ENCODE results near the gene CYP27C1. TPM values are rescaled to one million over a fixed set of nuclear protein-coding genes. Genes with fewer than 3 reads are reported as not detected.

CYP27C1 gene
- total and polyA plus RNA-seq, 10 of the 15 experiments (the other 5 are each of a cell fraction or from before 2014, with no cell fraction given): not detected

- no peak for TF ChIP-seq ATF7 (IDR thresholded peaks at IDR 0.05; ENCODE audit: low read depth)
- no peak for TF ChIP-seq MEF2B (IDR thresholded peaks at IDR 0.05; ENCODE audit: partially characterized antibody, poor library complexity, severe bottlenecking)
These were observed 44.9 kb downstream of the CYP27C1 start (continued) for GRCh38 chr2:127175041-127175721.

DNA sequence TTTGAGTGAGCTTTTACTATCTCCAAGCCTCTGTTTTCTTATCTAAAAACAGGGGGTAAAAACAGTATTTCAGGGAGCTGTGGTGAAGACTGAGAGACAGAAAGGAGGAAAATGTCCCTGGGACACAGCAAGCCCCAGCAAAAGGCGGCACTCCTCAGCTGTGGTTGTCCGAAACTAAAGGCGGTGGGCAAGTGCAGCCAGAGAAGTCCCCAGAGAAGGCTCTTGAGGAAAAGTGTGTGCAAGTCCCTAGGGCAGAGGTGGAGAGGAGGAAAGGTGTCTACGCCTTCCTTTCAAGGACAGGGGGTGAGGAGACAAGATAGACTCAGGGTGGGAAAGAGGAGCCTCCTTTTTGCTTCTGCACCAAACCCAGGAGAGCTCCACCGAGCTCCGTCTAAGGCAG is 45.5 kb downstream of the CYP27C1 start:
- no peaks in the 10 kb centered on the region for H3K4me1 ChIP-seq (ENCODE audit: control insufficient read depth, insufficient read depth, low read length)
- ATAC-seq (no peak), FAIRE-seq (no peak), DNase-seq (ENCODE audit: low read depth, low spot score) (no peak)
- no peak overlapping the region for H3K27ac ChIP-seq (ENCODE audit: control insufficient read depth, insufficient read depth)
- in situ Hi-C loops (cut with MboI) (no loop called here), intact Hi-C loops (cut with micrococcal nuclease; ENCODE audit: unreplicated experiment) (loop anchor here (5.0 kb wide), 1 partner anchor 107 kb away; no protein-coding TSS in a partner anchor)
- ChIA-PET RAD21 (ENCODE audit: unreplicated experiment) (interaction anchor here (1.6 to 2.5 kb wide), 2 partner anchors 107 kb away, joined by 5 to 11 read pairs; no protein-coding TSS in a partner anchor), CTCF (interaction anchor here (4.2 kb wide), 1 partner anchor 106 kb away, joined by 35 read pairs; no protein-coding TSS in a partner anchor), POLR2A (no interaction called here), SMC1A (ENCODE audit: uncharacterized antibody, unreplicated experiment) (interaction anchor here (2.4 kb wide), 1 partner anchor 107 kb away, joined by 6 read pairs; no protein-coding TSS in a partner anchor)
- 63% methylated on average over 6 of the region's 6 CpGs for WGBS (ENCODE audit: insufficient coverage, insufficient replicate concordance, low lambda C conversion rate, missing lambda C conversion rate)
- no peak overlapping the region for H3K4me3 ChIP-seq
- H3K27me3 ChIP-seq (replicated peaks in 1 of 2; ENCODE audit: control insufficient read depth in 2 of 2, insufficient read depth in 2 of 2, low read length in 1 of 2): peaks cover 0 to 4% of the 10 kb centered on the region in 2 experiments; a peak in 3 of 4 replicates
- H3K4me2 ChIP-seq (ENCODE audit: control insufficient read depth, insufficient read depth): no peak overlapping the region
- H2AFZ ChIP-seq (ENCODE audit: control insufficient read depth, low read depth, low read length): no peak overlapping the region
- no peak overlapping the region for H3K9ac ChIP-seq (ENCODE audit: control insufficient read depth, insufficient read depth, low read length)
- no peaks in the 10 kb centered on the region for H3K79me2 ChIP-seq (ENCODE audit: control insufficient read depth, insufficient read depth, low read length)
- BruUV-seq (replicated peaks): no TSS peak
- H3K36me3 ChIP-seq (ENCODE audit: control insufficient read depth in 2 of 2, insufficient read depth in 2 of 2, low read length in 1 of 2): no peaks in the 10 kb centered on the region
- H3K9me3 ChIP-seq (replicated peaks; ENCODE audit: control insufficient read depth, insufficient read depth, low read length): no peaks in the 10 kb centered on the region; the same call in 2 of the 3 replicates
- H4K20me1 ChIP-seq (ENCODE audit: control insufficient read depth, insufficient read depth): no peaks in the 10 kb centered on the region
- TF ChIP-seq HDGF (IDR thresholded peaks at IDR 0.05) (no peak), RELB (IDR thresholded peaks at IDR 0.05; ENCODE audit: low read depth) (no peak), JUND (IDR thresholded peaks at IDR 0.05; ENCODE audit: low read depth, low read length) (no peak), CHD2 (IDR thresholded peaks at IDR 0.05; ENCODE audit: borderline replicate concordance, low read depth, low read length) (no peak), ZNF622 (IDR thresholded peaks at IDR 0.05) (no peak), CEBPB (IDR thresholded peaks at IDR 0.05; ENCODE audit: borderline replicate concordance in 1 of 2, low read depth in 2 of 2, low read length in 2 of 2) (no peak), CBX3 (IDR thresholded peaks at IDR 0.05; ENCODE audit: borderline replicate concordance, low read depth) (no peak), TCF3 (IDR thresholded peaks at IDR 0.05; ENCODE audit: borderline replicate concordance, insufficient read depth, low read depth, low read length) (no peak), TCF12 (IDR thresholded peaks at IDR 0.05; ENCODE audit: low read depth, low read length) (no peak), ZNF274 (IDR thresholded peaks at IDR 0.05; ENCODE audit: insufficient read depth, insufficient read length) (no peak), NFIC (IDR thresholded peaks at IDR 0.05; ENCODE audit: low read depth, low read length) (no peak), CREB1 (IDR thresholded peaks at IDR 0.05; ENCODE audit: low read depth) (no peak), EP300 (IDR thresholded peaks at IDR 0.05; ENCODE audit: borderline replicate concordance in 1 of 2, control insufficient read depth in 1 of 2, low read depth in 2 of 2, low read length in 2 of 2) (no peak), CUX1 (IDR thresholded peaks at IDR 0.05; ENCODE audit: insufficient replicate concordance, low read depth, low read length) (no peak)
